Right lobe of liver (tissue), 6 donors: Measurements from ENCODE around the gene ZBTB24. TPM values are rescaled to one million over a fixed set of nuclear protein-coding genes. Genes with fewer than 3 reads are reported as not detected.

Source experiments
- ATAC-seq, 4 donors: fragments of 200-7000 bp; cut with Tn5 transposase; one replicate each; pipeline ENCODE4 v1.9.1; 2020; ENCODE audit warnings: mild to moderate bottlenecking in 4 of 4, moderate library complexity in 4 of 4
- DNase-seq, 3 donors: peaks; one replicate each; pipeline ENCODE4 v3.0.0-alpha.2; 2020
- H3K27ac ChIP-seq, 3 donors: fragments of 200-600 bp; one replicate each; pipeline ENCODE4 v1.8.0; 2022
- H3K27me3 ChIP-seq, 2 donors: fragments of 200-600 bp; one replicate each; pipeline ENCODE4 v1.8.0; 2022
- H3K36me3 ChIP-seq, 4 donors: fragments of 200-600 bp; sonication (generic) in 1 of 4; one replicate each; pipeline versions ENCODE4 v1.5.1 to v1.8.0; 2017 to 2022; ENCODE audit warnings: control low read depth in 1 of 4
- H3K4me1 ChIP-seq, 4 donors: fragments of 200-600 bp; sonication (generic) in 1 of 4; one replicate each; pipeline versions ENCODE4 v1.5.1 to v1.8.0; 2017 to 2022; ENCODE audit warnings: control low read depth in 1 of 4
- H3K4me3 ChIP-seq, 3 donors: fragments of 200-600 bp; one replicate each; pipeline ENCODE4 v1.8.0; 2022
- H3K9me3 ChIP-seq, 4 donors: fragments of 200-600 bp; sonication (generic) in 1 of 4; one replicate each; pipeline versions ENCODE4 v1.5.1 to v1.8.0; 2017 to 2022; ENCODE audit warnings: control low read depth in 1 of 4
- CTCF ChIP-seq, 4 donors: fragments of 200-600 bp in 3 of 4; fragments of 450-650 bp in 1 of 4; IDR thresholded peaks; one replicate each; pipeline versions ENCODE4 v1.5.1 to v1.8.0; 2016 to 2022; ENCODE audit warnings: antibody characterized with exemption in 4 of 4, mild to moderate bottlenecking in 2 of 4
- POLR2A ChIP-seq: fragments of 450-650 bp; IDR thresholded peaks from one replicate; pipeline ENCODE4 v1.6.1; 2017; ENCODE audit warnings: antibody characterized with exemption, mild to moderate bottlenecking
- WGBS: methylation state at CpG from one replicate; pipeline ENCODE4 v1.1.6; 2018; ENCODE audit warnings: low coverage, low lambda C conversion rate; ENCODE audit not compliant: insufficient coverage; ENCODE audit errors: missing lambda C conversion rate; 5-methylcytosine and 5-hydroxymethylcytosine counted together
- intact Hi-C, 2 donors: fragments of 100-400 bp; cut with DNase I; formaldehyde crosslinking; loops; one replicate each; pipeline versions ENCODE4 v1.11.2 to v1.14.1; 2022
- total RNA-seq, 6 experiments: library from RNA; depleted of rRNA in 2 of 6; stranded (reverse); fragments of >200 nt in 2 of 6; fragmentation: NEBNext Ultra II Directional in 3 of 6; extraction: Animal tissue kit (Norgen Biotek cat#: 25700) in 3 of 6; gene quantifications; one replicate each; pipeline versions ENCODE4 v1.1.0 to v1.2.4, GENCODE V29; 2016 to 2023
- donor health status: DM: no; HTN: yes; CAD: no.
- donor health status: DM: no; HTN: no; CAD: no.
- donor health status: DM: no; HTN: no; CAD: no.
- donor health status: DM: no; HTN: yes; CAD: no.
- donor health status: DM: no; HTN: yes; CAD: no.

The ZBTB24 gene
- total RNA-seq, 6 experiments from 2014 or later = 2.4 to 3.6 (median 2.7) TPM

- TF ChIP-seq CTCF (IDR thresholded peaks at IDR 0.05) = no peak
- no peak for TF ChIP-seq POLR2A
- Histone ChIP-seq H3K27me3 (no peaks in the 10 kb centered on the region), H3K4me1 (no peaks in the 10 kb centered on the region), H3K36me3 (no peaks in the 10 kb centered on the region), H3K27ac (no peak overlapping the region), H3K4me3 (no peak overlapping the region), H3K9me3 (no peaks in the 10 kb centered on the region)
- intact Hi-C loops = no loop called here
- ATAC-seq (peak in 2 of 4 donors; percentile 28 to 32), DNase-seq (no peak)
- 70% methylated on average over 4 of the region's 8 CpGs for WGBS
These were observed 35.0 kb downstream of the ZBTB24 start for GRCh38 chr6:109447878-109448555.

GRCh38 chr6:109447087-109447486, 35.9 kb downstream of the ZBTB24 start:
- H3K4me1 ChIP-seq = no peaks in the 10 kb centered on the region
- no peaks in the 10 kb centered on the region for H3K36me3 ChIP-seq
- no peak overlapping the region for H3K27ac ChIP-seq
- DNase-seq (no peak), ATAC-seq (no peak)
- no peaks in the 10 kb centered on the region for H3K27me3 ChIP-seq
- no peaks in the 10 kb centered on the region for H3K9me3 ChIP-seq
- no peak overlapping the region for H3K4me3 ChIP-seq
- whole genome bisulfite sequencing = 47% methylated on average over 3 of the region's 10 CpGs
- intact Hi-C loops = no loop called here
- TF ChIP-seq CTCF (IDR thresholded peaks at IDR 0.05) (no peak), POLR2A (no peak)

- ATAC-seq (no peak), DNase-seq (no peak)
- TF ChIP-seq POLR2A (no peak), CTCF (IDR thresholded peaks at IDR 0.05) (no peak)
- H3K27ac ChIP-seq = no peak overlapping the region
- H3K36me3 ChIP-seq = no peaks in the 10 kb centered on the region
- 52% methylated on average over 3 of the region's 8 CpGs for WGBS
- intact Hi-C loops = no loop called here
- H3K27me3 ChIP-seq = no peaks in the 10 kb centered on the region
- no peak overlapping the region for H3K4me3 ChIP-seq
- H3K9me3 ChIP-seq = no peaks in the 10 kb centered on the region
- H3K4me1 ChIP-seq = no peaks in the 10 kb centered on the region
These were observed 36.5 kb downstream of the ZBTB24 start for GRCh38 chr6:109446541-109446940.

- ATAC-seq (no peak), DNase-seq (peak in 1 of 3 donors; percentile 48)
- TF ChIP-seq POLR2A = no peak
- no peak for TF ChIP-seq CTCF (IDR thresholded peaks at IDR 0.05)
- H3K27ac ChIP-seq = no peak overlapping the region
- H3K4me1 ChIP-seq = no peaks in the 10 kb centered on the region
- intact Hi-C loops = no loop called here
- no peaks in the 10 kb centered on the region for H3K27me3 ChIP-seq
- no peak overlapping the region for H3K4me3 ChIP-seq
- WGBS = 53% methylated on average over 2 of the region's 15 CpGs
- H3K9me3 ChIP-seq = no peaks in the 10 kb centered on the region
- H3K36me3 ChIP-seq = no peaks in the 10 kb centered on the region
These were observed 36.9 kb downstream of the ZBTB24 start for GRCh38 chr6:109446072-109446471.
